Measurements from ENCODE around the gene PHOSPHO2. TPM values are rescaled to one million over a fixed set of nuclear protein-coding genes. Genes with fewer than 3 reads are reported as not detected.

PHOSPHO2 gene
- total and polyA plus RNA-seq, 9 of the 15 experiments (the other 6 are each of a cell fraction or from before 2014, with no cell fraction given): 7.8 to 19.1 (median 11.7) TPM

DNA sequence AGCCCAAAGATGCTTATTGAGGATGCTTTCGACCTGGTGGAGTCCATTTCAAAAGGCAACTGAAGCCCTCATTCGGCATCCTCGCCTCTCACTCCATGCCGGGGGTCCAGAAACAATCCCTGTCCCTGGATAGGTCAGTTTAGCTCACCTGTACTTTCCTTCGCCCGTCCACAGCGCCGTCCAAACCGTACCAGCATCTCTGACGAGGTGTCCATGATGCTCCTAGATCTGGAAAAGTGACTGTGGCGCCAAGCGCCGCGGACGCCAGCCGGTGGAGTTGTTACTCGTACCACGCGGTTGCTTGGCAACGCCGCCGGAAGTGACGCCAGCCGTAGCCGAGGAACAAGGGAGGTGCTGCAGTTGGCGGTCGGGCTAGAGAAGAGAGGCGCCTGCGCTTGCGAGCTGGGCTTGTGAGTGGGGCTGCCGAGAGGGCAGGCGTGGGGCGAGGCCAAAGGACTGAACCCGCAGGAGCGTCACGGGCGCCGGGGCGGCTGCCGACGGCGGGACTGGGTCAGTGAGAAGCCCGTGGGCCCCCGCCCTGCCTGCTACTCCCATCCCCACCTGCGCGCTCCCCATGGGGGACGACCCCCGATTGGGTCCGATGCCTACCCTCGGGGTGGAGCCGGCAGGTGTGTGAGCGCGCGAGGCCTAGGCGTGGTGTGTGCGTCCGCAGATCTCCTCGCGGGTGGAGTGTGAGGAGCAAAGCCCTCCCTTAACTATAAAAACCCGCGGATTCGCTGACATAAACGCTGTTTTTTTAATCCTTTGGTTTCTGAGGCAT lies at the start of gene PHOSPHO2, which contains the start of gene CFAP210 (continued):
- peak; percentile 83 for TF ChIP-seq RB1 (IDR thresholded peaks at IDR 0.05; ENCODE audit: low read depth)
- no peak for TF ChIP-seq ZNF785 (CRISPR knock-in tag; IDR thresholded peaks at IDR 0.05)
- no peak for TF ChIP-seq SMARCB1 (IDR thresholded peaks at IDR 0.05; ENCODE audit: insufficient read length, low read depth)
- TF ChIP-seq HDAC2 (IDR thresholded peaks at IDR 0.05): peak; percentile 66; the same call in 1 of the 2 replicates
- TF ChIP-seq, protein P1, sequence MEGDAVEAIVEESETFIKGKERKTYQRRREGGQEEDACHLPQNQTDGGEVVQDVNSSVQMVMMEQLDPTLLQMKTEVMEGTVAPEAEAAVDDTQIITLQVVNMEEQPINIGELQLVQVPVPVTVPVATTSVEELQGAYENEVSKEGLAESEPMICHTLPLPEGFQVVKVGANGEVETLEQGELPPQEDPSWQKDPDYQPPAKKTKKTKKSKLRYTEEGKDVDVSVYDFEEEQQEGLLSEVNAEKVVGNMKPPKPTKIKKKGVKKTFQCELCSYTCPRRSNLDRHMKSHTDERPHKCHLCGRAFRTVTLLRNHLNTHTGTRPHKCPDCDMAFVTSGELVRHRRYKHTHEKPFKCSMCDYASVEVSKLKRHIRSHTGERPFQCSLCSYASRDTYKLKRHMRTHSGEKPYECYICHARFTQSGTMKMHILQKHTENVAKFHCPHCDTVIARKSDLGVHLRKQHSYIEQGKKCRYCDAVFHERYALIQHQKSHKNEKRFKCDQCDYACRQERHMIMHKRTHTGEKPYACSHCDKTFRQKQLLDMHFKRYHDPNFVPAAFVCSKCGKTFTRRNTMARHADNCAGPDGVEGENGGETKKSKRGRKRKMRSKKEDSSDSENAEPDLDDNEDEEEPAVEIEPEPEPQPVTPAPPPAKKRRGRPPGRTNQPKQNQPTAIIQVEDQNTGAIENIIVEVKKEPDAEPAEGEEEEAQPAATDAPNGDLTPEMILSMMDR (IDR thresholded peaks at IDR 0.05 in 2 of 3, conservative IDR thresholded peaks at IDR 0.05 in 1 of 3; ENCODE audit: insufficient read depth in 2 of 3, low read depth in 1 of 3, low read length in 3 of 3): peak in 1 of 3 experiments; percentile 4; a peak in 2 of 6 replicates
- no peak; the same call in 1 of the 2 replicates for TF ChIP-seq ZNF589 (CRISPR knock-in tag; IDR thresholded peaks at IDR 0.05; ENCODE audit: low read depth)
- no peak for TF ChIP-seq ZBTB8A (IDR thresholded peaks at IDR 0.05; ENCODE audit: partially characterized antibody)
- peak; percentile 98 for TF ChIP-seq CREM (IDR thresholded peaks at IDR 0.05; ENCODE audit: low read depth)
- TF ChIP-seq SMC3 (conservative IDR thresholded peaks at IDR 0.05; ENCODE audit: insufficient read depth, low read depth, low read length): no peak
- TF ChIP-seq, protein P2, sequence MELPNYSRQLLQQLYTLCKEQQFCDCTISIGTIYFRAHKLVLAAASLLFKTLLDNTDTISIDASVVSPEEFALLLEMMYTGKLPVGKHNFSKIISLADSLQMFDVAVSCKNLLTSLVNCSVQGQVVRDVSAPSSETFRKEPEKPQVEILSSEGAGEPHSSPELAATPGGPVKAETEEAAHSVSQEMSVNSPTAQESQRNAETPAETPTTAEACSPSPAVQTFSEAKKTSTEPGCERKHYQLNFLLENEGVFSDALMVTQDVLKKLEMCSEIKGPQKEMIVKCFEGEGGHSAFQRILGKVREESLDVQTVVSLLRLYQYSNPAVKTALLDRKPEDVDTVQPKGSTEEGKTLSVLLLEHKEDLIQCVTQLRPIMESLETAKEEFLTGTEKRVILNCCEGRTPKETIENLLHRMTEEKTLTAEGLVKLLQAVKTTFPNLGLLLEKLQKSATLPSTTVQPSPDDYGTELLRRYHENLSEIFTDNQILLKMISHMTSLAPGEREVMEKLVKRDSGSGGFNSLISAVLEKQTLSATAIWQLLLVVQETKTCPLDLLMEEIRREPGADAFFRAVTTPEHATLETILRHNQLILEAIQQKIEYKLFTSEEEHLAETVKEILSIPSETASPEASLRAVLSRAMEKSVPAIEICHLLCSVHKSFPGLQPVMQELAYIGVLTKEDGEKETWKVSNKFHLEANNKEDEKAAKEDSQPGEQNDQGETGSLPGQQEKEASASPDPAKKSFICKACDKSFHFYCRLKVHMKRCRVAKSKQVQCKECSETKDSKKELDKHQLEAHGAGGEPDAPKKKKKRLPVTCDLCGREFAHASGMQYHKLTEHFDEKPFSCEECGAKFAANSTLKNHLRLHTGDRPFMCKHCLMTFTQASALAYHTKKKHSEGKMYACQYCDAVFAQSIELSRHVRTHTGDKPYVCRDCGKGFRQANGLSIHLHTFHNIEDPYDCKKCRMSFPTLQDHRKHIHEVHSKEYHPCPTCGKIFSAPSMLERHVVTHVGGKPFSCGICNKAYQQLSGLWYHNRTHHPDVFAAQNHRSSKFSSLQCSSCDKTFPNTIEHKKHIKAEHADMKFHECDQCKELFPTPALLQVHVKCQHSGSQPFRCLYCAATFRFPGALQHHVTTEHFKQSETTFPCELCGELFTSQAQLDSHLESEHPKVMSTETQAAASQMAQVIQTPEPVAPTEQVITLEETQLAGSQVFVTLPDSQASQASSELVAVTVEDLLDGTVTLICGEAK (IDR thresholded peaks at IDR 0.05): peak; percentile 92
- TF ChIP-seq, protein P2 (CRISPR knock-in tag; IDR thresholded peaks at IDR 0.05): no peak
- TF ChIP-seq, protein P3, sequence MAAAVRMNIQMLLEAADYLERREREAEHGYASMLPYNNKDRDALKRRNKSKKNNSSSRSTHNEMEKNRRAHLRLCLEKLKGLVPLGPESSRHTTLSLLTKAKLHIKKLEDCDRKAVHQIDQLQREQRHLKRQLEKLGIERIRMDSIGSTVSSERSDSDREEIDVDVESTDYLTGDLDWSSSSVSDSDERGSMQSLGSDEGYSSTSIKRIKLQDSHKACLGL (CRISPR knock-in tag; IDR thresholded peaks at IDR 0.05; ENCODE audit: borderline replicate concordance, poor library complexity, severe bottlenecking): no peak
- TF ChIP-seq ZFX (CRISPR knock-in tag; IDR thresholded peaks at IDR 0.05): peak; percentile 98
- peak in 1 of 2 experiments; percentile 97; a peak in 2 of 4 replicates for TF ChIP-seq HDAC1 (IDR thresholded peaks at IDR 0.05)
- peak; percentile 68 for TF ChIP-seq ZNF316 (IDR thresholded peaks at IDR 0.05)
